Superior temporal gyrus (tissue), 1 donor: ENCODE results near the gene NKX2-3.

ENCODE experiments used
- DNase-seq: peaks from one replicate; pipeline ENCODE4 v3.0.0-alpha.2; 2016; ENCODE audit errors: extremely low spot score

The NKX2-3 gene

GRCh38 chr10:99526861-99527504 is 5.8 kb upstream of the NKX2-3 start:
- no peak for DNase-seq

GRCh38 chr10:99527526-99528493 is 4.9 kb upstream of the NKX2-3 start:
- no peak for DNase-seq

- DNase-seq, result no peak
Observed at GRCh38 chr10:99528494-99529441, 4.0 kb upstream of the NKX2-3 start.

- DNase-seq, result no peak
Observed at GRCh38 chr10:99529591-99530107, 3.1 kb upstream of the NKX2-3 start.

- no peak for DNase-seq
Observed at GRCh38 chr10:99530108-99531025, 2.4 kb upstream of the NKX2-3 start.

- DNase-seq, result no peak
Observed at GRCh38 chr10:99531026-99531695, 1.6 kb upstream of the NKX2-3 start.

GRCh38 chr10:99531696-99532593 is 797 bp upstream of the NKX2-3 start:
- DNase-seq, result no peak

GRCh38 chr10:99533496-99534449 is 1.0 kb downstream of the NKX2-3 start:
- DNase-seq, result no peak

GRCh38 chr10:99534450-99534938 is 1.8 kb downstream of the NKX2-3 start:
- DNase-seq, result no peak

GRCh38 chr10:99534939-99535763 is 2.4 kb downstream of the NKX2-3 start:
- no peak for DNase-seq

- no peak for DNase-seq
Observed at GRCh38 chr10:99535764-99536337, 3.1 kb downstream of the NKX2-3 start.

- no peak for DNase-seq
Observed at GRCh38 chr10:99536338-99537085, 3.8 kb downstream of the NKX2-3 start.

GRCh38 chr10:99537086-99537988 is 4.6 kb downstream of the NKX2-3 start:
- no peak for DNase-seq
